Measurements from ENCODE around the gene AFF1. TPM values are rescaled to one million over a fixed set of nuclear protein-coding genes. Genes with fewer than 3 reads are reported as not detected.

AFF1 gene
- total RNA-seq, 2 experiments from 2014 or later, result 50.3 to 51.2 TPM

DNA sequence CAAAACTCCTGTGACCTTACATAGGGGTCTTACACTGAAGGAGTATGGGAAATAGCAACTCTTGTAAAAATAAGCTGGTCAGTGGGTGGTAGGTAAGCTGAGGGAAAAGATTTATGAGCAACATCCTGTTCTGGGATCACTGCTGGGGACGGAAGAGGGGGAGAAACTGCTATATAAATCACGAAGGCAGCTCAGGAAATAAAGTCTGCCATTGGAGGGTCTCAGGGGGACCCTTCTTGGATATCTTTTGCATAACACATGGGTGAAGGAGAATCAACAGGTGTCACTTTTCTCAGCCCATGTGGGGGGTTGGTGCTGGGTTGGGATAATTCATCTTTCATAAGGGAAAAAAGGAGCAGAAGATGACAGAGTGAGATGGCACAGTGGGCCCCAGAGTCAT lies 33.7 kb downstream of the AFF1 start:
- no peaks in the 10 kb centered on the region for H3K27me3 Mint-ChIP-seq
- Histone ChIP-seq H3K4me1 (ENCODE audit: insufficient read depth, low read length) (peaks cover 7% of the 10 kb centered on the region), H3K36me3 (ENCODE audit: insufficient read depth, low read length) (no peaks in the 10 kb centered on the region), H3K9me3 (ENCODE audit: control insufficient read depth in 1 of 2, insufficient read depth in 1 of 2, low read length in 2 of 2) (no peaks in the 10 kb centered on the region), H3K27ac (ENCODE audit: low read depth in 1 of 2, low read length in 2 of 2) (no peak overlapping the region), H3K4me3 (ENCODE audit: low read length) (no peak overlapping the region), H3K27me3 (ENCODE audit: control insufficient read depth in 1 of 2, insufficient read depth in 2 of 2, low read length in 2 of 2) (no peaks in the 10 kb centered on the region)
- H3K4me3 Mint-ChIP-seq, result no peak overlapping the region
- no peak for ATAC-seq (ENCODE audit: poor library complexity)
- DNase-seq, result no peak
- ChIA-PET CTCF (no interaction called here), POLR2A (interaction anchor here (1.0 kb wide), 1 partner anchor 32 kb away, joined by 4 read pairs; no protein-coding TSS in a partner anchor)
- no peaks in the 10 kb centered on the region for H3K36me3 Mint-ChIP-seq (ENCODE audit: low read depth)
- peaks cover 35% of the 10 kb centered on the region for H3K4me1 Mint-ChIP-seq (ENCODE audit: low read depth)
- no peak for TF ChIP-seq CTCF (IDR thresholded peaks at IDR 0.05)
- no peak overlapping the region for H3K27ac Mint-ChIP-seq
- intact Hi-C loops (cut with DNase I, micrococcal nuclease), result no loop called here
- H3K9me3 Mint-ChIP-seq, result no peaks in the 10 kb centered on the region

- intact Hi-C loops (cut with DNase I, micrococcal nuclease), result loop anchor here in 1 of 2 experiments (5.0 kb wide), 1 partner anchor 33 kb away; the partner anchor contains the start of gene AFF1
- ChIA-PET POLR2A (no interaction called here), CTCF (interaction anchor here (0.7 to 1.8 kb wide), 3 partner anchors 36 to 179 kb away, joined by 4 to 7 read pairs (median 4); partner anchors contain the start of gene AFF1)
- H3K36me3 Mint-ChIP-seq (ENCODE audit: low read depth), result no peaks in the 10 kb centered on the region
- DNase-seq (no peak), ATAC-seq (ENCODE audit: poor library complexity) (no peak)
- no peak overlapping the region for H3K4me3 Mint-ChIP-seq
- Histone ChIP-seq H3K27me3 (ENCODE audit: control insufficient read depth in 1 of 2, insufficient read depth in 2 of 2, low read length in 2 of 2) (no peaks in the 10 kb centered on the region), H3K9me3 (ENCODE audit: control insufficient read depth in 1 of 2, insufficient read depth in 1 of 2, low read length in 2 of 2) (no peaks in the 10 kb centered on the region), H3K27ac (ENCODE audit: low read depth in 1 of 2, low read length in 2 of 2) (no peak overlapping the region), H3K4me3 (ENCODE audit: low read length) (no peak overlapping the region), H3K4me1 (ENCODE audit: insufficient read depth, low read length) (peaks cover 11% of the 10 kb centered on the region), H3K36me3 (ENCODE audit: insufficient read depth, low read length) (no peaks in the 10 kb centered on the region)
- no peaks in the 10 kb centered on the region for H3K27me3 Mint-ChIP-seq
- H3K9me3 Mint-ChIP-seq, result no peaks in the 10 kb centered on the region
- H3K27ac Mint-ChIP-seq, result no peak overlapping the region
- H3K4me1 Mint-ChIP-seq (ENCODE audit: low read depth), result peaks cover 45% of the 10 kb centered on the region
- TF ChIP-seq CTCF (IDR thresholded peaks at IDR 0.05), result no peak
These were observed 35.9 kb downstream of the AFF1 start for GRCh38 chr4:86970447-86971354.

DNA sequence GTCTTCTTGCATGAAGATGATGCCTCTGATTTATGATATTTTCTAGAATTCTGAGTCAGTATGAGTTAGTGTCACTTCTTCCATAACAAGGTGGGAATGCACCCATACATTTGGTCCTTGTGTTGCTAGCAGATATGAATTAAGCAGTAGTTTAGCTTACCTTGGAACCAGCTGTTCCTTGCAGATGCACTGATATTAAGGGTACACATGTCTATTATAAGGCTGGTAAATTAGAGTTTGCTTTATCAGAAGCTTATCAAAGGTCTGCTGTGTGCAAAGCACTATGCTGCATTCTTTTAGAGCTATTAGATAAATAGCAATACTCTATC lies 36.5 kb downstream of the AFF1 start:
- CTCF ChIA-PET, result interaction anchor here (0.7 to 1.8 kb wide), 3 partner anchors 36 to 179 kb away, joined by 4 to 7 read pairs (median 4); partner anchors contain the start of gene AFF1
- DNase-seq (no peak), ATAC-seq (ENCODE audit: poor library complexity) (no peak)
- Mint-ChIP-seq H3K27me3 (no peaks in the 10 kb centered on the region), H3K4me1 (ENCODE audit: low read depth) (peaks cover 51% of the 10 kb centered on the region), H3K4me3 (no peak overlapping the region), H3K36me3 (ENCODE audit: low read depth) (no peaks in the 10 kb centered on the region), H3K9me3 (no peaks in the 10 kb centered on the region), H3K27ac (no peak overlapping the region)
- no peaks in the 10 kb centered on the region for H3K9me3 ChIP-seq (ENCODE audit: control insufficient read depth in 1 of 2, insufficient read depth in 1 of 2, low read length in 2 of 2)
- H3K4me3 ChIP-seq (ENCODE audit: low read length), result no peak overlapping the region
- H3K36me3 ChIP-seq (ENCODE audit: insufficient read depth, low read length), result no peaks in the 10 kb centered on the region
- intact Hi-C loops (cut with DNase I, micrococcal nuclease), result loop anchor here in 1 of 2 experiments (5.0 kb wide), 1 partner anchor 34 kb away; the partner anchor contains the start of gene AFF1
- no peaks in the 10 kb centered on the region for H3K27me3 ChIP-seq (ENCODE audit: control insufficient read depth in 1 of 2, insufficient read depth in 2 of 2, low read length in 2 of 2)
- POLR2A ChIA-PET, result no interaction called here
- no peak overlapping the region for H3K27ac ChIP-seq (ENCODE audit: low read depth in 1 of 2, low read length in 2 of 2)
- peaks cover 11% of the 10 kb centered on the region for H3K4me1 ChIP-seq (ENCODE audit: insufficient read depth, low read length)
- TF ChIP-seq CTCF (IDR thresholded peaks at IDR 0.05), result no peak

All from CD4-positive, alpha-beta T cell (primary cell).